ENCODE measurements around the gene SLC5A2.

The SLC5A2 gene

DNA sequence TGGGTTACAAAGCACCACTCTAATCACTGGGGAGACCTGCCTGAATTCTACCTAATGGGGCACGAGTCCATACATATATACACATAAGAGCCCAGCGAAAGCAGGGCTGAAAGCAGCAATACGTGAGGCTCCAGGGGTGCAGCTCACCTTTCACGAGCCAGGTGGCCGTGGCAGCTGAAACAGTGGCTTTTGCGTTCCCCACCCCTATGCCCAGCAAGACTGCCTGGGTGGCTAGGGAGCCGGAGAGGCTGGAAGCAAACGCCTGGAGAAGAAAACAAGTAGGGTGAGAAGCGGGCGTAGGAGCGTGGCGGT is 24.6 kb downstream of the SLC5A2 start:
- TF ChIP-seq, protein P1, sequence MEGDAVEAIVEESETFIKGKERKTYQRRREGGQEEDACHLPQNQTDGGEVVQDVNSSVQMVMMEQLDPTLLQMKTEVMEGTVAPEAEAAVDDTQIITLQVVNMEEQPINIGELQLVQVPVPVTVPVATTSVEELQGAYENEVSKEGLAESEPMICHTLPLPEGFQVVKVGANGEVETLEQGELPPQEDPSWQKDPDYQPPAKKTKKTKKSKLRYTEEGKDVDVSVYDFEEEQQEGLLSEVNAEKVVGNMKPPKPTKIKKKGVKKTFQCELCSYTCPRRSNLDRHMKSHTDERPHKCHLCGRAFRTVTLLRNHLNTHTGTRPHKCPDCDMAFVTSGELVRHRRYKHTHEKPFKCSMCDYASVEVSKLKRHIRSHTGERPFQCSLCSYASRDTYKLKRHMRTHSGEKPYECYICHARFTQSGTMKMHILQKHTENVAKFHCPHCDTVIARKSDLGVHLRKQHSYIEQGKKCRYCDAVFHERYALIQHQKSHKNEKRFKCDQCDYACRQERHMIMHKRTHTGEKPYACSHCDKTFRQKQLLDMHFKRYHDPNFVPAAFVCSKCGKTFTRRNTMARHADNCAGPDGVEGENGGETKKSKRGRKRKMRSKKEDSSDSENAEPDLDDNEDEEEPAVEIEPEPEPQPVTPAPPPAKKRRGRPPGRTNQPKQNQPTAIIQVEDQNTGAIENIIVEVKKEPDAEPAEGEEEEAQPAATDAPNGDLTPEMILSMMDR (IDR thresholded peaks at IDR 0.05; ENCODE audit: control insufficient read depth, insufficient read depth, low read depth, low read length, missing control alignments) = no peak
- H3K4me3 ChIP-seq (ENCODE audit: control insufficient read depth, low read depth, low read length) = peak overlapping the region; percentile 71
- DNase-seq (ENCODE audit: low read depth) = no peak

DNA sequence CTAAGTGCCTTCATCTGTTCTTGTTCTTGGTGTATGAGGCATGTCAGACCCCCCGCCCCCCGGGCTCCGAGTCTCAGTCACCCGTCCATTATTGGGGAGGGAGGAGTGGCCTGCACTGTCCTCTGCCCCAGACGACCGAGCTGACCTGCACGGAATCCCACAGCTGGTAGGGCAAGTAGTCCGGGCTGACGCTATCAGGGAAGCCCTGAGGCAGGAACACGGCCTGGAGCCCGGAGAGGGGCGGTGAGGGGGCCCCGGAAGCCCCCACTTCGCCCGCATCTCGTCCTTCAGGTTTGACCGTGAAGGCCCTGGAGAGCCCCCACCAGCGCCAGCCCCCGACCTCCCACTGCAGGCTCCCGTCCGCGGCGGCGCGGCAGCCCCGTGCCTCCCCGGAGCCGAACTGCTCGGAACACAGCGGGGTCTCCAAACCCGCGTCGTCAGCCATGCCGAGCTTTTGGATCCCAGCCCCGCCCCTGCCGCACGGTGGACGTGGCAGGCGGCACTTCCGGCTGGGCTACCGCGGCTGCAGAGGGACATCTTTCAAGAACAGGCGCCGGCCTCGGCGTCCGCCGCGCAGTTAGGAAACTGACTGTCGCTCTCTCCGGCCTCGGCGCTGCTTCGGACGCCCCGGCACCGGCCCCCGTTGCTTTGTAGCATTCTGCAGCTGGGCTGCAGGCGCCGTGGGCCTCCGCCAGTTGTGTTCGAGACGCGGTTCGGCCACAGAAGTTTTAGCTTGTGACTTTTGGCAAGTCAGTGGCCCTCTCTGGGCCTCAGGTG is 25.2 kb downstream of the SLC5A2 start, which contains the start of gene RUSF1:
RUSF1 (minus strand) TSS at position 463 of the 777 bp plus-strand sequence; CDS start at position 445, 18 bp downstream.
- TF ChIP-seq, protein P1 (IDR thresholded peaks at IDR 0.05; ENCODE audit: control insufficient read depth, insufficient read depth, low read depth, low read length, missing control alignments) = no peak
- peak; percentile 55 for DNase-seq (ENCODE audit: low read depth)
- peak within 1 kb of the TSS; percentile 71 for H3K4me3 ChIP-seq (ENCODE audit: control insufficient read depth, low read depth, low read length)

DNA sequence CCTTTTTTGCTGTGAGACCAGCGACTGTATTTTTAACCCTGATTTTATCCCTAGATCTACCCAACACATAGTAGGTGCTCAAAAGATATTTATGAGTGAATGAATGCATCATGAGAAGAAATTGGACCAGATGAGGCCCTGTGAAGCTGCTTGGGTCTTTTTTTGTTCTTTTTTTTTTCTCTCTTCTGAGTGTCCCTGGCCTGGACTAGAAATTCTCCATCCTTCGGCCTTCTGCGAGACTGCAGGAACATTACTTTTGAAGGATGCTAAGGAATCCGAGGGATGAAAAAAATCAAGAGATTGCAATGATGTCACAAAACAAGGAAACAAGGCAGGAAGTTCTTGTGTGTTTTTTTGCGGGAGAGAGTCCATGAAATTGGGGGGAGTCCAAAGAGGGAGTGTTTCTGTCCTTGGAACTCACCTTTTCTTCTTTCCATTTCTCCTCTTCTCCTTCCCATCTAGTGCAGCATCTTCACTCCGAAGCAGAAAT is 25.8 kb downstream of the SLC5A2 start:
- TF ChIP-seq, protein P1 (IDR thresholded peaks at IDR 0.05; ENCODE audit: control insufficient read depth, insufficient read depth, low read depth, low read length, missing control alignments) = no peak
- H3K4me3 ChIP-seq (ENCODE audit: control insufficient read depth, low read depth, low read length) = peak overlapping the region; percentile 71
- no peak for DNase-seq (ENCODE audit: low read depth)

DNA sequence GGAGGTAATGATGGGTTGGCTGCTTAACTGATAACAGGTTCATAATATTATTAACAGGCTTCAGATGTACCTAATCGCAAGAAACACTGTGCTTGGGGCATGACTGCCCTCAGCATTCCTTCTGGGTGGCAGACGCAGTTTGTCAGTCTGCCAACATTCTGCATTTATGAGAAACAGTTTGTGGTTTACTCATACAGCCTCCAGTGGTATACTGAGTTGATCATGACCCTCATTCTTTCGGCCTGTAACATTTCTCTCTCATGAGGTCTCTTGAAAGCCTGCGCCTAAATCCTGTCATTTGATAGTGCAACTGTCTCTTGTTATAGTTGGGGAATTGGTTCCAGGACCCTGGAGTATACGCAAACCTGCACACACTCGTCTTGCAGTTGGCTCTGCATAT is 30.2 kb downstream of the SLC5A2 start:
- TF ChIP-seq, protein P1 (IDR thresholded peaks at IDR 0.05; ENCODE audit: control insufficient read depth, insufficient read depth, low read depth, low read length, missing control alignments) = no peak
- H3K4me3 ChIP-seq (ENCODE audit: control insufficient read depth, low read depth, low read length) = no peak overlapping the region
- peak; percentile 49 for DNase-seq (ENCODE audit: low read depth)

DNA sequence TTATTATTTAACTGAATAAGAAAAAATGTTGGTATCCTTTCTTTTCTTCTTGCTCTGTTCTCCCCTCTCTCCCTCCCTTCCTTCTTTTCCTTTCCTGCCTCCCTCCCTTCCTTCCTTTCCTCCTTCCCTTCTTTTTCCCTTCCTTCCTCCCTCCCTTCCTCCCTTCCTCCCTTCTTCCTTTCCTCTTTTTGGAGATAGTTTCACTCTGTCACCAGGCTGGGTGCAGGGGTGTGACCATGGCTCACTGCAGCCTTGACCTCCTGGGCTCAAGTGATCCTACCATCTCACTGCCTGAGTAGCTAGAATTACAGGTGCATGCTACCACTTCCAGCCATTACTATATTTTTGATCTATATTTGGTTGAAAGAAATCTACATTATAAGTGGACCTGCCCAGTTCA is 31.0 kb downstream of the SLC5A2 start:
- TF ChIP-seq, protein P1 (IDR thresholded peaks at IDR 0.05; ENCODE audit: control insufficient read depth, insufficient read depth, low read depth, low read length, missing control alignments) = no peak
- no peak overlapping the region for H3K4me3 ChIP-seq (ENCODE audit: control insufficient read depth, low read depth, low read length)
- no peak for DNase-seq (ENCODE audit: low read depth)

DNA sequence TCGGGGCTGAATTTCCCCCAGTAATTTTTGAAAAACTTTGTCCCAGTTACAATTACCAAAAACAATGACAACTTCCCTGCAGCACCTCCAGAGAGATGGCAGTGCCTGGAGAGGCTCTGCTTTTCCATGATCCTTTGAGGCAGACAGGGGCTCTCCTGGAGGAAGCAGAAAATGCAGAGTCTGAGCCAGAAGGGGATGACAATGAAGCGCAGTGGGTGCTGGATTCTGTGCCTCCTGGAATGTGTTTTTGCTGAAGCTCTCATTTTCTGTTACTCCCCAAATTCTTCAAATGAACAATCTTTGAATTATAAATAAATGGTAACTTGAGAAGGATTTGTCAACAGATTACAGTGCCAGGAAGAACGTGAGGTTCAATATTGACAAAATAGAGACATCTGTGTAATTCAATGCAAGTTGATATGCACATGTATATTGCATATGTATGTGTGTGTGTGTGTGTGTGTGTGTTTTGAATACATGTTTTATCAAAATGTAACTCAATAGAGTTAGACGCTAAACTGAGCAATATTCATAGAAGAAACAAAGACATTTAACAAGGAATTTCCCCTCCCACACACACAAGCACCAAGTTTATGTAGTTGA is 35.0 kb downstream of the SLC5A2 start:
- TF ChIP-seq, protein P1 (IDR thresholded peaks at IDR 0.05; ENCODE audit: control insufficient read depth, insufficient read depth, low read depth, low read length, missing control alignments) = no peak
- DNase-seq (ENCODE audit: low read depth) = no peak
- H3K4me3 ChIP-seq (ENCODE audit: control insufficient read depth, low read depth, low read length) = no peak overlapping the region

Measured in AG09309 (cell line).